CD14-positive monocyte (primary cell): ENCODE data around the gene VIPAS39. TPM values are rescaled to one million over a fixed set of nuclear protein-coding genes. Genes with fewer than 3 reads are reported as not detected.
A peak's percentile ranks its signal among the peaks of the same experiment; 100 is the strongest.

Experiments
- DNase-seq, 3 donors: peaks; one replicate each; pipeline ENCODE4 v3.0.0-alpha.2; 2011 to 2022
- H2AFZ ChIP-seq: 2 replicates; pipeline ENCODE4 v1.6.0; 2012; ENCODE audit warnings: mild to moderate bottlenecking, low read depth, low read length, inconsistent platforms; ENCODE audit not compliant: insufficient read depth, poor library complexity, severe bottlenecking
- H3K27ac ChIP-seq, 2 donors: 1 replicate in 1 of 2; 2 replicates in 1 of 2; pipeline ENCODE4 v1.5.1; 2012 to 2013; ENCODE audit warnings: low read length in 2 of 2, control low read depth in 1 of 2, inconsistent platforms in 1 of 2, low read depth in 1 of 2, mild to moderate bottlenecking in 1 of 2
- H3K27me3 ChIP-seq, 2 donors: one replicate each; pipeline versions ENCODE4 v1.6.0 to v1.6.1; 2011 to 2013; ENCODE audit warnings: low read length in 2 of 2; ENCODE audit not compliant: control insufficient read depth in 2 of 2, insufficient read depth in 2 of 2
- H3K36me3 ChIP-seq, 2 donors: replicated peaks in 1 of 2; 1 replicate in 1 of 2; 2 replicates in 1 of 2; pipeline versions ENCODE4 v1.5.1 to v1.6.1; 2012 to 2013; ENCODE audit warnings: low read length in 2 of 2, control low read depth in 1 of 2, inconsistent platforms in 1 of 2, mild to moderate bottlenecking in 1 of 2; ENCODE audit not compliant: insufficient read depth in 2 of 2, control insufficient read depth in 1 of 2
- H3K4me1 ChIP-seq, 2 donors: 1 replicate in 1 of 2; 2 replicates in 1 of 2; pipeline versions ENCODE4 v1.5.1 to v1.6.1; 2012 to 2013; ENCODE audit warnings: low read length in 2 of 2, control low read depth in 1 of 2, inconsistent platforms in 1 of 2, mild to moderate bottlenecking in 1 of 2, moderate library complexity in 1 of 2; ENCODE audit not compliant: insufficient read depth in 2 of 2, control insufficient read depth in 1 of 2
- H3K4me2 ChIP-seq: replicated peaks from 2 replicates; pipeline ENCODE3; 2012; ENCODE audit warnings: low read length, moderate library complexity, mild to moderate bottlenecking; ENCODE audit not compliant: poor library complexity, severe bottlenecking; ENCODE audit errors: extremely low read depth
- H3K4me3 ChIP-seq, 3 experiments: fragments of 200-600 bp in 1 of 3; sonication (generic) in 1 of 3; replicated peaks in 1 of 3; 1 replicate in 2 of 3; 2 replicates in 1 of 3; pipeline ENCODE4 v1.5.1; 2011 to 2013; ENCODE audit warnings: low read length in 3 of 3, mild to moderate bottlenecking in 3 of 3, control low read depth in 2 of 3, low read depth in 2 of 3, inconsistent platforms in 1 of 3, moderate library complexity in 1 of 3
- H3K79me2 ChIP-seq: 2 replicates; pipeline ENCODE4 v1.6.0; 2012; ENCODE audit warnings: mild to moderate bottlenecking, control low read depth, inconsistent platforms, low read length, moderate library complexity; ENCODE audit not compliant: insufficient read depth
- H3K9ac ChIP-seq: 2 replicates; pipeline ENCODE4 v1.6.0; 2017; ENCODE audit warnings: low read length, mild to moderate bottlenecking; ENCODE audit not compliant: insufficient read depth, poor library complexity, severe bottlenecking
- H3K9me3 ChIP-seq, 2 donors: replicated peaks in 1 of 2; 1 replicate in 1 of 2; 2 replicates in 1 of 2; pipeline versions ENCODE4 v1.5.1 to v1.6.1; 2012 to 2013; ENCODE audit warnings: low read length in 2 of 2, control low read depth in 1 of 2; ENCODE audit not compliant: control insufficient read depth in 1 of 2, insufficient read depth in 1 of 2
- H4K20me1 ChIP-seq: 2 replicates; pipeline ENCODE4 v1.6.0; 2012; ENCODE audit warnings: mild to moderate bottlenecking, low read length, control low read depth, moderate library complexity; ENCODE audit not compliant: insufficient read depth
- H3K27ac Mint-ChIP-seq, 7 donors: one replicate each; pipeline ENCODE4 v1.8.0; 2020; ENCODE audit warnings: mild to moderate bottlenecking in 7 of 7, mixed read lengths in 7 of 7, moderate library complexity in 6 of 7, inconsistent platforms in 2 of 7
- H3K27me3 Mint-ChIP-seq, 3 donors: one replicate each; pipeline ENCODE4 v1.8.0; 2021 to 2022; ENCODE audit warnings: low read depth in 3 of 3, mild to moderate bottlenecking in 3 of 3, mixed read lengths in 3 of 3, moderate library complexity in 3 of 3, inconsistent platforms in 1 of 3
- H3K36me3 Mint-ChIP-seq, 2 donors: one replicate each; pipeline ENCODE4 v1.8.0; 2020; ENCODE audit warnings: mixed read lengths in 2 of 2, inconsistent platforms in 1 of 2, mild to moderate bottlenecking in 1 of 2
- H3K4me1 Mint-ChIP-seq: one replicate; pipeline ENCODE4 v1.8.0; 2020; ENCODE audit warnings: mild to moderate bottlenecking, mixed read lengths
- H3K4me3 Mint-ChIP-seq, 2 donors: one replicate each; pipeline ENCODE4 v1.8.0; 2020; ENCODE audit warnings: mild to moderate bottlenecking in 2 of 2, mixed read lengths in 2 of 2, moderate library complexity in 1 of 2
- H3K9me3 Mint-ChIP-seq, 7 donors: one replicate each; pipeline ENCODE4 v1.8.0; 2020 to 2022; ENCODE audit warnings: mixed read lengths in 7 of 7, mild to moderate bottlenecking in 6 of 7, moderate library complexity in 6 of 7, inconsistent platforms in 2 of 7
- CTCF ChIP-seq: fragments of 200-600 bp; IDR thresholded peaks from one replicate; pipeline ENCODE4 v1.8.0; 2022; ENCODE audit warnings: antibody characterized with exemption, mild to moderate bottlenecking
- WGBS: methylation state at CpG from one replicate; pipeline ENCODE4 v1.1.5; 2013; ENCODE audit warnings: missing lambda C conversion rate; ENCODE audit not compliant: insufficient coverage; 5-methylcytosine and 5-hydroxymethylcytosine counted together
- intact Hi-C, 2 donors: fragments of 100-400 bp; cut with micrococcal nuclease; formaldehyde crosslinking; loops; one replicate each; pipeline versions ENCODE4 v1.15.0 to v1.15.1; 2023
- polyA plus RNA-seq, 3 donors: library from polyadenylated mRNA; depleted of rRNA in 1 of 3; unstranded in 2 of 3; stranded (reverse) in 1 of 3; fragments of 300-500 nt in 2 of 3; fragments of >200 nt in 1 of 3; fragmentation: Illumina TruSeq in 2 of 3; gene quantifications; 1 replicate in 2 of 3; 2 replicates in 1 of 3; pipeline ENCODE4 v1.2.3, GENCODE V29; 2012 to 2021

Gene VIPAS39
- polyA plus RNA-seq, 3 donors = 8.1 to 17.8 (median 10.8) TPM

- Histone ChIP-seq H3K27ac (no peak overlapping the region), H4K20me1 (no peaks in the 10 kb centered on the region), H3K9ac (no peak overlapping the region), H3K79me2 (no peaks in the 10 kb centered on the region), H2AFZ (no peak overlapping the region), H3K9me3 (no peaks in the 10 kb centered on the region), H3K36me3 (peaks cover 47 to 56% of the 10 kb centered on the region in 2 donors), H3K4me3 (no peak overlapping the region), H3K4me2 (no peak overlapping the region), H3K4me1 (no peaks in the 10 kb centered on the region), H3K27me3 (no peaks in the 10 kb centered on the region)
- H3K4me1 Mint-ChIP-seq = no peaks in the 10 kb centered on the region
- H3K9me3 Mint-ChIP-seq = no peaks in the 10 kb centered on the region
- no peak overlapping the region for H3K4me3 Mint-ChIP-seq
- H3K27me3 Mint-ChIP-seq = peaks cover 0 to 2% (median 0%) of the 10 kb centered on the region in 3 donors
- WGBS = no CpG with 5 or more reads among the region's 1 CpG
- peak overlapping the region in 2 of 7 donors; percentile 30 to 57 for H3K27ac Mint-ChIP-seq
- DNase-seq = no peak
- peaks cover 47 to 52% of the 10 kb centered on the region in 2 donors for H3K36me3 Mint-ChIP-seq
- intact Hi-C loops = loop anchor here in 1 of 2 donors (10.0 kb wide), 1 partner anchor 55 kb away; no protein-coding TSS in a partner anchor
- no peak for TF ChIP-seq CTCF
Observed at GRCh38 chr14:77469539-77469938, 12.1 kb upstream of the VIPAS39 start.

- 98% methylated on average over 6 of the region's 14 CpGs for WGBS
Observed at GRCh38 chr14:77469067-77469505, 11.7 kb upstream of the VIPAS39 start.

More at GRCh38 chr14:77469067-77469505, 11.7 kb upstream of the VIPAS39 start:
- Histone ChIP-seq H3K4me3 (no peak overlapping the region), H3K4me2 (no peak overlapping the region), H3K4me1 (no peaks in the 10 kb centered on the region), H3K27ac (no peak overlapping the region), H2AFZ (no peak overlapping the region), H3K27me3 (no peaks in the 10 kb centered on the region), H3K9ac (no peak overlapping the region), H3K9me3 (no peaks in the 10 kb centered on the region), H3K79me2 (no peaks in the 10 kb centered on the region), H4K20me1 (no peaks in the 10 kb centered on the region), H3K36me3 (peaks cover 52 to 61% of the 10 kb centered on the region in 2 donors)
- Mint-ChIP-seq H3K36me3 (peaks cover 50 to 57% of the 10 kb centered on the region in 2 donors), H3K4me3 (no peak overlapping the region), H3K9me3 (no peaks in the 10 kb centered on the region), H3K27ac (peak overlapping the region in 1 of 7 donors; percentile 17), H3K27me3 (peaks cover 0 to 2% (median 0%) of the 10 kb centered on the region in 3 donors), H3K4me1 (no peaks in the 10 kb centered on the region)
- TF ChIP-seq CTCF = no peak
- no peak for DNase-seq
- intact Hi-C loops = loop anchor here in 1 of 2 donors (10.0 kb wide), 1 partner anchor 56 kb away; no protein-coding TSS in a partner anchor
